ENCODE results near the gene MTF1. TPM values are rescaled to one million over a fixed set of nuclear protein-coding genes. Genes with fewer than 3 reads are reported as not detected.
"Not testable (repeated sequence)": the region's sequence is repeated elsewhere in the genome, so short reads cannot be mapped to it uniquely, and the experiment has no call there.

The MTF1 gene
- total RNA-seq (10 to 100 TPM in 3 of 4 donors, 1 to 10 TPM in 1; 8.9 to 13.4 (median 11.0) TPM), polyA plus RNA-seq (2.4 TPM)
- long read RNA-seq, donor 1, full-length matches to known transcripts, result 2 of 3 reads
- long read RNA-seq, donor 1, partial matches to known transcripts, result 1 of 3 reads
- long read RNA-seq, donor 1, other reads (novel, unspliced or antisense), result 0 of 3 reads
- long read RNA-seq, donor 2, full-length matches to known transcripts, result 1 of 1 reads
- long read RNA-seq, donor 2, partial matches to known transcripts, result 0 of 1 reads
- long read RNA-seq, donor 2, other reads (novel, unspliced or antisense), result 0 of 1 reads
- long read RNA-seq, donor 3, full-length matches to known transcripts, result 5 of 9 reads
- long read RNA-seq, donor 3, partial matches to known transcripts, result 2 of 9 reads
- long read RNA-seq, donor 3, other reads (novel, unspliced or antisense), result 2 of 9 reads
- long read RNA-seq, donor 4, full-length matches to known transcripts, result 1 of 1 reads
- long read RNA-seq, donor 4, partial matches to known transcripts, result 0 of 1 reads
- long read RNA-seq, donor 4, other reads (novel, unspliced or antisense), result 0 of 1 reads

GRCh38 chr1:37859507-37860345, at the start of gene MTF1:
MTF1 (minus strand) TSS chr1:37859592; CDS start chr1:37857658, 1,934 bp downstream.
- intact Hi-C loops (cut with DNase I), result loop anchor here in 1 of 4 donors (5.0 kb wide), 1 partner anchor 47 kb away; no protein-coding TSS in a partner anchor
- no peaks in the 10 kb centered on the region for H3K9me3 ChIP-seq (ENCODE audit: control insufficient read depth, low read length)
- peak within 1 kb of the TSS; percentile 92 for H3K4me3 ChIP-seq (ENCODE audit: low read length)
- no peaks in the 10 kb centered on the region for H3K27me3 ChIP-seq (ENCODE audit: control insufficient read depth, insufficient read depth)
- H3K4me1 ChIP-seq (ENCODE audit: control insufficient read depth, insufficient read depth, low read length), result no peaks in the 10 kb centered on the region
- ATAC-seq, result peak; percentile 99 to 100
- WGBS, result under 1% methylated on average over 61 of the region's 61 CpGs
- peak within 1 kb of the TSS; percentile 91 for H3K27ac ChIP-seq (ENCODE audit: low read length)
- peak; percentile 98 to 99 (median 98) for DNase-seq

GRCh38 chr1:37908531-37908930, 49.1 kb upstream of the MTF1 start:
- DNase-seq; ATAC-seq; H3K9me3 ChIP-seq (ENCODE audit: control insufficient read depth, low read length); H3K27ac ChIP-seq (ENCODE audit: low read length); intact Hi-C loops (cut with DNase I); H3K27me3 ChIP-seq (ENCODE audit: control insufficient read depth, insufficient read depth); H3K4me3 ChIP-seq (ENCODE audit: low read length); H3K4me1 ChIP-seq (ENCODE audit: control insufficient read depth, insufficient read depth, low read length): not testable (repeated sequence)
- WGBS, result 99% methylated on average over 9 of the region's 10 CpGs

GRCh38 chr1:37907416-37908125, 48.2 kb upstream of the MTF1 start:
- H3K4me1 ChIP-seq (ENCODE audit: control insufficient read depth, insufficient read depth, low read length); H3K27ac ChIP-seq (ENCODE audit: low read length); H3K4me3 ChIP-seq (ENCODE audit: low read length); H3K27me3 ChIP-seq (ENCODE audit: control insufficient read depth, insufficient read depth); ATAC-seq; intact Hi-C loops (cut with DNase I); DNase-seq; H3K9me3 ChIP-seq (ENCODE audit: control insufficient read depth, low read length): not testable (repeated sequence)
- WGBS, result 95% methylated on average over 6 of the region's 6 CpGs

DNA sequence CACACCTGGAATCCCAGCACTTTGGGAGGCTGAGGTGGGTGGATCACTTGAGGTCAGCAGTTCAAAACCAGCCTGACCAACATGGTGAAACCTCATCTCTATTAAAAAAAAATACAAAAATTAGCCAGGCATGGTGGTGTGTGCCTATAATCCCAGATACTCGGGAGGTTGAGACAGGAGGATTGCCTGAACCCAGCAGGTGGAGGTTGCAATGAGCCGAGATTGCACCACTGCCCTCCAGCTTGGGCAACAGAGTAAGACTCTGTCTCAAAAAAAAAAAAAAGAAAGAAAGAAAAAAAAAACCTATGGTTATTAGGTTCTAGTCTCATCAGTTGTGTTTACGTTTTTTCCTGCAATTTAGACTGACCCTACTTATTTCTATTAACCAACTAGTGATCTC, 47.2 kb upstream of the MTF1 start:
- intact Hi-C loops (cut with DNase I); H3K9me3 ChIP-seq (ENCODE audit: control insufficient read depth, low read length); DNase-seq; ATAC-seq; H3K4me1 ChIP-seq (ENCODE audit: control insufficient read depth, insufficient read depth, low read length); H3K4me3 ChIP-seq (ENCODE audit: low read length); H3K27me3 ChIP-seq (ENCODE audit: control insufficient read depth, insufficient read depth); H3K27ac ChIP-seq (ENCODE audit: low read length): not testable (repeated sequence)
- WGBS, result 93% methylated on average over 3 of the region's 3 CpGs

- WGBS, result 100% methylated on average over 1 of the region's 1 CpG
- Histone ChIP-seq H3K4me3 (ENCODE audit: low read length) (no peak overlapping the region), H3K27me3 (ENCODE audit: control insufficient read depth, insufficient read depth) (no peaks in the 10 kb centered on the region), H3K27ac (ENCODE audit: low read length) (no peak overlapping the region), H3K9me3 (ENCODE audit: control insufficient read depth, low read length) (no peaks in the 10 kb centered on the region), H3K4me1 (ENCODE audit: control insufficient read depth, insufficient read depth, low read length) (no peaks in the 10 kb centered on the region)
- ATAC-seq (no peak), DNase-seq (no peak)
- intact Hi-C loops (cut with DNase I), result no loop called here
These were observed 46.3 kb upstream of the MTF1 start for GRCh38 chr1:37905727-37906126.

DNA sequence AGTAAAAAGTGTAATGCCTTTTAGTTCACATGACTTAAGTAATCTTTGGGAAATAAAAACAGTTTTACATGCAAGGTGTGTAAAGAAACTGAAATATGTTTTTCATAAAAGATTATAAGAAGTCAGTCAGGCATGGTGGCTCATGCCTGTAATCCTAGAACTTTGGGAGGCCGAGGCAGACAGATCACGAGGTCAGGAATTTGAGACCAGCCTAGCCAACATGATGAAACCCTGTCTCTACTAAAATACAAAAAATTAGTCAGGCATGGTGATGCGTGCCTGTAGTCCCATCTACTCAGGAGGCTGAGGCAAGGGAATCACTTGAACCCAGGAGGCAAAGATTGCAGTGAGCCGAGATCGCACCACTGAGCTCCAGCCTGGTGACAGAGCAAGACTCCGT, 44.5 kb upstream of the MTF1 start:
- 95% methylated on average over 6 of the region's 6 CpGs for WGBS
- H3K9me3 ChIP-seq (ENCODE audit: control insufficient read depth, low read length); H3K27ac ChIP-seq (ENCODE audit: low read length); H3K27me3 ChIP-seq (ENCODE audit: control insufficient read depth, insufficient read depth); intact Hi-C loops (cut with DNase I); H3K4me3 ChIP-seq (ENCODE audit: low read length); H3K4me1 ChIP-seq (ENCODE audit: control insufficient read depth, insufficient read depth, low read length); DNase-seq; ATAC-seq: not testable (repeated sequence)

- Histone ChIP-seq H3K27me3 (ENCODE audit: control insufficient read depth, insufficient read depth) (no peaks in the 10 kb centered on the region), H3K4me1 (ENCODE audit: control insufficient read depth, insufficient read depth, low read length) (no peaks in the 10 kb centered on the region), H3K4me3 (ENCODE audit: low read length) (no peak overlapping the region), H3K27ac (ENCODE audit: low read length) (no peak overlapping the region), H3K9me3 (ENCODE audit: control insufficient read depth, low read length) (no peaks in the 10 kb centered on the region)
- DNase-seq (no peak), ATAC-seq (no peak)
- WGBS, result 86% methylated on average over 5 of the region's 5 CpGs
- intact Hi-C loops (cut with DNase I), result no loop called here
These were observed 43.6 kb upstream of the MTF1 start for GRCh38 chr1:37902983-37903382.

DNA sequence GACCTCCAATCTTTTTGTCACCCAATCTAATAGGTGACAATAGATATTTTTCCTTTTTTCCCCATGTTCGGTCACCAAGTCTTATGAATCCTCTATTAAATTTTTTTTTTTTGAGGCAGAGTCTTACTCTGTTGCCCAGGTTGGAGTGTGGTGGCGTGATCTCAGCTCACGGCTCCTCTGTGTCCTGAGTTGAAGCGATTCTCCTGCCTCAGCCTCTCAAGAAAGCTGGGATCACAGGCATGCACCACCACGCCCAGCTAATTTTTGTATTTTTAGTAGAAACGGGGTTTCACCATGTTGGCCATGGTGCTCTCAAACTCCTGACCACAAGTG, 42.5 kb upstream of the MTF1 start:
- ATAC-seq (no peak), DNase-seq (no peak)
- no peaks in the 10 kb centered on the region for H3K4me1 ChIP-seq (ENCODE audit: control insufficient read depth, insufficient read depth, low read length)
- H3K27me3 ChIP-seq (ENCODE audit: control insufficient read depth, insufficient read depth), result no peaks in the 10 kb centered on the region
- intact Hi-C loops (cut with DNase I), result no loop called here
- no peaks in the 10 kb centered on the region for H3K9me3 ChIP-seq (ENCODE audit: control insufficient read depth, low read length)
- H3K4me3 ChIP-seq (ENCODE audit: low read length), result no peak overlapping the region
- 92% methylated on average over 6 of the region's 6 CpGs for WGBS
- no peak overlapping the region for H3K27ac ChIP-seq (ENCODE audit: low read length)

GRCh38 chr1:37901191-37901892, 42.0 kb upstream of the MTF1 start:
- Histone ChIP-seq H3K27me3 (ENCODE audit: control insufficient read depth, insufficient read depth) (no peaks in the 10 kb centered on the region), H3K4me1 (ENCODE audit: control insufficient read depth, insufficient read depth, low read length) (no peaks in the 10 kb centered on the region), H3K4me3 (ENCODE audit: low read length) (no peak overlapping the region), H3K27ac (ENCODE audit: low read length) (no peak overlapping the region), H3K9me3 (ENCODE audit: control insufficient read depth, low read length) (no peaks in the 10 kb centered on the region)
- no peak for DNase-seq
- intact Hi-C loops (cut with DNase I), result no loop called here
- no peak for ATAC-seq
- 79% methylated on average over 8 of the region's 8 CpGs for WGBS

GRCh38 chr1:37897563-37897962, 38.2 kb upstream of the MTF1 start:
- H3K9me3 ChIP-seq (ENCODE audit: control insufficient read depth, low read length); DNase-seq; intact Hi-C loops (cut with DNase I); H3K4me1 ChIP-seq (ENCODE audit: control insufficient read depth, insufficient read depth, low read length); H3K27me3 ChIP-seq (ENCODE audit: control insufficient read depth, insufficient read depth); H3K27ac ChIP-seq (ENCODE audit: low read length); H3K4me3 ChIP-seq (ENCODE audit: low read length); ATAC-seq: not testable (repeated sequence)
- WGBS, result 97% methylated on average over 3 of the region's 3 CpGs
